Measurements from ENCODE around the gene HOXB5. TPM values are rescaled to one million over a fixed set of nuclear protein-coding genes. Genes with fewer than 3 reads are reported as not detected.

The HOXB5 gene
- total and polyA plus RNA-seq, 11 donors = 0.04 to 1.0 (median 0.17) TPM; not detected in 6

DNA sequence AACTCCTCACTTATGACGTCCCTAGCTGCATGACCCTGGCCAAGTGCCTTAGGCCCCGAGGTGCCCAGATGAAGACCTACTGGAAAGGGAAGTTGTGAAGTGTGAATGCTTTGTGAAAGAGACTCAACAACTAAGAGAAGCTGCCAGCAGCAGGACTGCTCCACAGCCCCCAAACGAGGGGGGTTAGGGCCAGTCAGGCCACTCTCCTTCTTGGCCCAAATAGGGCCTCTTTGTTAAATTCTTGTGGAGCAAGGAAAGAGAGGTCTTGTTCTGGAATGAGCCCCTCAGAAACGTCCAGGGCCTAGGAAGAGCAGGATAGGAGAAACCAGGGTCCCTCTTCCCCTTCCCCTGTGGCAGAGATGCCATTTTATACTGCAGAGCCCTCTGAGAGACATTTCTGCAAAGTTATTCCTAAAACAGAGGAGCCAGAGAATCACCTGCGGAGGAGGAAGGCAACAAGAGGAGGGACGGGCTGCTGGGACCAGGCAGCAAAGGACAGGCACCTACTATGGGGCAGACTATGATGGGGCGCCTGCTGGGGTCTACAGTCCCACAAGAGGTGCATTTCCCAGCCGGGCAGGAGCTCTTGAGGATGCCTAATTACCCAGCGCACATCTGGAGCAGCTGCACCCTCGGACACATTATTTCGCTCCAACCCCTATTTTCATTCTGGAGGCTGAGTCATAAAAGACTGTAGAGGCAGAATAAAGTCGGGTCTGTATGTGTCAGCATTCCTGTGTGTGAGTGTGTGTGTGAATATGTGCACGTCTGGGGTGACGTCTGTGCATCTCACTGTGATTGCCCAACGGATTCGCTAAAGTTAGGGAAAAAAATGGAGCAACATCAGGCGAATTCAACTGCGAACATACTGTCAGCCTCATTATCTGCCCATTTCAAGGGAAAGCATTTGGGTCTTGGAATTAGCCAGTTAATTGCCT lies 44.0 kb upstream of the HOXB5 start:
- Histone ChIP-seq H3K27ac (no peak overlapping the region), H3K9me3 (no peaks in the 10 kb centered on the region), H3K4me3 (no peak overlapping the region), H3K36me3 (no peaks in the 10 kb centered on the region), H3K4me1 (peaks cover 0 to 14% (median 2%) of the 10 kb centered on the region in 12 donors), H3K27me3 (peaks cover 83 to 100% (median 97%) of the 10 kb centered on the region in 9 donors)
- TF ChIP-seq, protein P1, sequence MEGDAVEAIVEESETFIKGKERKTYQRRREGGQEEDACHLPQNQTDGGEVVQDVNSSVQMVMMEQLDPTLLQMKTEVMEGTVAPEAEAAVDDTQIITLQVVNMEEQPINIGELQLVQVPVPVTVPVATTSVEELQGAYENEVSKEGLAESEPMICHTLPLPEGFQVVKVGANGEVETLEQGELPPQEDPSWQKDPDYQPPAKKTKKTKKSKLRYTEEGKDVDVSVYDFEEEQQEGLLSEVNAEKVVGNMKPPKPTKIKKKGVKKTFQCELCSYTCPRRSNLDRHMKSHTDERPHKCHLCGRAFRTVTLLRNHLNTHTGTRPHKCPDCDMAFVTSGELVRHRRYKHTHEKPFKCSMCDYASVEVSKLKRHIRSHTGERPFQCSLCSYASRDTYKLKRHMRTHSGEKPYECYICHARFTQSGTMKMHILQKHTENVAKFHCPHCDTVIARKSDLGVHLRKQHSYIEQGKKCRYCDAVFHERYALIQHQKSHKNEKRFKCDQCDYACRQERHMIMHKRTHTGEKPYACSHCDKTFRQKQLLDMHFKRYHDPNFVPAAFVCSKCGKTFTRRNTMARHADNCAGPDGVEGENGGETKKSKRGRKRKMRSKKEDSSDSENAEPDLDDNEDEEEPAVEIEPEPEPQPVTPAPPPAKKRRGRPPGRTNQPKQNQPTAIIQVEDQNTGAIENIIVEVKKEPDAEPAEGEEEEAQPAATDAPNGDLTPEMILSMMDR (IDR thresholded peaks at IDR 0.05) = no peak
- no peak for TF ChIP-seq POLR2A (IDR thresholded peaks at IDR 0.05)
- no peak for DNase-seq
- no peak for ATAC-seq
- WGBS, 4 donors = 20 to 31% (median 27%) methylated on average over 18 of the region's 18 CpGs
- intact Hi-C loops (cut with DNase I) = no loop called here

- Histone ChIP-seq H3K4me3 (no peak overlapping the region), H3K4me1 (peaks cover 0 to 14% (median 2%) of the 10 kb centered on the region in 12 donors), H3K27me3 (peaks cover 78 to 100% (median 97%) of the 10 kb centered on the region in 9 donors), H3K36me3 (no peaks in the 10 kb centered on the region), H3K9me3 (no peaks in the 10 kb centered on the region), H3K27ac (no peak overlapping the region)
- WGBS, 4 donors = 3 to 4% (median 4%) methylated on average over 25 to 39 of the region's 39 CpGs
- DNase-seq (peak in 4 of 5 donors; percentile 33 to 58 (median 54)), ATAC-seq (peak in 2 of 4 donors; percentile 59 to 60)
- TF ChIP-seq, protein P1 (IDR thresholded peaks at IDR 0.05) = peak; percentile 15 to 55 (median 32)
- no peak for TF ChIP-seq POLR2A (IDR thresholded peaks at IDR 0.05)
- intact Hi-C loops (cut with DNase I) = no loop called here
Observed at GRCh38 chr17:48636177-48637018, 42.8 kb upstream of the HOXB5 start.

DNA sequence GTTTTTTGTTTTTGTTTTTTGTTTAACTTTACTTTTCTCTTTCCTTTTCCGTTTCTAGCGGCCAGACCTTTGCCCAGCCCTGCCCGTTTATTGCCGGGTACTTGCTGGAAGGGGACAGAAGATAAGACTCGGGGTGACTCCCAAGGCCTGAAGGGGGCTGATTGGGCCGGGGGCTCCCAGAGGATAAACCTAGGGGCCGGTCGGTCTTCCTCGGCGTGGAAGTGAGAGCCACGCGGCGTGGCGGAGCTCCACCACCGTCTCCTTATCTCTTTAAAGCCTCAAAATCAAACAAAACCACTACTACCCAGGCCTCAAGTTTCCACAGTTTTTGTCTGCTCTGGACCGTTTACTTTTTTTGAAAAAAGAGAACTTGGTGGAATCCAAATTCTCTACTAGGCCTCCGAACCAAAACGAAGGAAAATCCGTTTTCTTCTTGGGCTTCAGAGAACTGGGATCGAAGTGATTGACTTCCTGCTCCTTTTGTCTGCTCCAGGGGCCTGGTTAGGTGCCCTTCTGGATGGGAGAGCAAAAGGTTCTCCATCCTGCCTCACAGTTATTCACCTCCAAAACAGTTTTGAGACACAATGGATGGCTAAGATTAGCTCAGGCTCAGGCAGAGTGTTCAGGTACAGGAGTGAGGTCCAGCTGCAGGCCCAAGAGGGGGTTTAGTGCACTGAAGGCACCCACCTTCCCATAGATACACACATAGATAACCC lies 41.1 kb upstream of the HOXB5 start:
- Histone ChIP-seq H3K4me1 (peaks cover 0 to 14% (median 2%) of the 10 kb centered on the region in 12 donors), H3K9me3 (no peaks in the 10 kb centered on the region), H3K27ac (no peak overlapping the region), H3K36me3 (no peaks in the 10 kb centered on the region), H3K4me3 (peak overlapping the region in 1 of 12 donors; percentile 2), H3K27me3 (peaks cover 84 to 100% (median 99%) of the 10 kb centered on the region in 9 donors)
- DNase-seq (no peak), ATAC-seq (no peak)
- WGBS, 4 donors = 21 to 32% (median 27%) methylated on average over 20 of the region's 20 CpGs
- intact Hi-C loops (cut with DNase I) = no loop called here
- TF ChIP-seq, protein P1 (IDR thresholded peaks at IDR 0.05) = no peak
- no peak for TF ChIP-seq POLR2A (IDR thresholded peaks at IDR 0.05)
